GM12891 (cell line): Measurements from ENCODE around the gene UEVLD.

Source experiments
- PAX5 ChIP-seq: IDR thresholded peaks from 2 replicates; pipeline ENCODE4 v1.6.1; 2011; ENCODE audit warnings: low read length, moderate library complexity, mild to moderate bottlenecking; ENCODE audit not compliant: insufficient read depth, severe bottlenecking
- POLR2A ChIP-seq: IDR thresholded peaks from 2 replicates; pipeline ENCODE4 v1.6.1; 2011; ENCODE audit warnings: low read depth, low read length, control low read depth
- POLR2AphosphoS5 ChIP-seq: IDR thresholded peaks from 2 replicates; pipeline ENCODE4 v1.6.1; 2011; ENCODE audit warnings: low read depth, low read length, control low read depth
- POU2F2 ChIP-seq: IDR thresholded peaks from 2 replicates; pipeline ENCODE4 v1.6.1; 2011; ENCODE audit warnings: low read depth, mild to moderate bottlenecking, control low read depth, low read length, moderate library complexity
- SPI1 ChIP-seq: IDR thresholded peaks from 2 replicates; pipeline ENCODE4 v1.6.1; 2011; ENCODE audit warnings: low read depth, low read length, control low read depth
- TAF1 ChIP-seq: IDR thresholded peaks from 2 replicates; pipeline ENCODE4 v1.6.1; 2011; ENCODE audit warnings: low read depth, low read length, control low read depth

DNA sequence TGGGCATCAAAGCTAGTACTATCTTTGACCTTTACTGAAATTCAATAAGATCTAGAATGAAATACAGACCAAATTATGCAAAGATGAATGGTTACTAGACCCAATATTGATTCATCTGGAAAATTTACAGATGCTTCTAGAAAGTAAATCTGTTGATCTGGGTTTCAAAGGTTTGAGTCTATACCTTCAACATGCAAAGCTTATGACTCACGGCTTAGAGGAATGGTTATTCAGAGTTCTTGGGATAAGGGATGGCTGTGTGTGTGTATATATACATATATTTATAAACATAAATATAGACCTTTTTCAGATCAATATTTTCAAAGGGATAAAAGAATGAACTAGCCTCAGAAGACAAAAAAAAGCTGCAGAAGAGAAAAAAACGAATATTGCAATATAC, 44.3 kb upstream of the UEVLD start:
- TF ChIP-seq POLR2AphosphoS5 (no peak), POLR2A (no peak), TAF1 (no peak), SPI1 (no peak), POU2F2 (no peak), PAX5 (no peak)
